K562 (cell line): ENCODE measurements around the gene B4GALNT4. TPM values are rescaled to one million over a fixed set of nuclear protein-coding genes. Genes with fewer than 3 reads are reported as not detected.
A peak's percentile ranks its signal among the peaks of the same experiment; 100 is the strongest.

Experiments
- ATAC-seq: fragments of 200-7000 bp; cut with Tn5 transposase; 3 replicates; pipeline ENCODE4 v1.9.1; 2020; ENCODE audit warnings: moderate library complexity
- BruUV-seq: library from RNA; stranded (reverse); fragments of 400-500 nt; replicated peaks from 2 replicates; lab custom pipeline; 2021; lab: Mats Ljungman, UMichigan
- CTCF ChIA-PET: fragments of 300-600 bp; formaldehyde crosslinking; extraction: SDS; loops from one replicate; lab custom pipeline; 2021; ENCODE audit warnings: low intra/inter-chr PET ratio; lab: Yijun Ruan, JAX
- POLR2A ChIA-PET: fragments of 300-600, 350-650 bp; sonication (Branson Sonifier 250); formaldehyde crosslinking; extraction: SDS; loops from one replicate; lab custom pipeline; 2021; ENCODE audit warnings: antibody characterized with exemption, inconsistent platforms; lab: Yijun Ruan, JAX
- DNase-seq, 4 experiments: peaks; one replicate each; pipeline versions ENCODE4 v3.0.0 to v3.0.0-alpha.2; 2011 to 2018; ENCODE audit warnings: low spot score in 3 of 4, mixed read lengths in 3 of 4; ENCODE audit errors: extremely low read depth in 1 of 4
- FAIRE-seq: peaks from 2 replicates; lab custom pipeline; 2011; peaks lifted over from hg19 to GRCh38; lab: Jason Lieb, UNC
- H2AFZ ChIP-seq: 2 replicates; pipeline ENCODE4 v1.6.0; 2011; ENCODE audit warnings: low read depth, low read length, control low read depth, inconsistent platforms
- H3K27ac ChIP-seq: fragments of 200-600 bp; 3 replicates; pipeline ENCODE4 v1.8.0; 2011; ENCODE audit warnings: low read depth, mild to moderate bottlenecking, control low read depth, inconsistent platforms, low read length, moderate library complexity, mixed read lengths; ENCODE audit errors: extremely low read depth
- H3K27me3 ChIP-seq, 2 experiments: fragments of 300-600 bp in 1 of 2; 2 replicates in 1 of 2; 3 replicates in 1 of 2; pipeline versions ENCODE4 v1.6.0 to v1.8.0; 2011; ENCODE audit warnings: inconsistent platforms in 2 of 2, low read length in 2 of 2, mild to moderate bottlenecking in 1 of 2, mixed read lengths in 1 of 2, moderate library complexity in 1 of 2; ENCODE audit not compliant: control insufficient read depth in 2 of 2, insufficient read depth in 2 of 2
- H3K36me3 ChIP-seq: fragments of 300-600 bp; 3 replicates; pipeline ENCODE4 v1.8.0; 2011; ENCODE audit warnings: mild to moderate bottlenecking, low read length, inconsistent platforms; ENCODE audit not compliant: control insufficient read depth, insufficient read depth
- H3K4me1 ChIP-seq, 2 experiments: fragments of 200-600 bp in 1 of 2; replicated peaks in 1 of 2; 2 replicates in 1 of 2; 3 replicates in 1 of 2; pipeline versions ENCODE4 v1.5.1 to v1.8.0; 2011; ENCODE audit warnings: inconsistent platforms in 2 of 2, low read length in 2 of 2, mild to moderate bottlenecking in 1 of 2, mixed read lengths in 1 of 2, moderate library complexity in 1 of 2; ENCODE audit not compliant: control insufficient read depth in 2 of 2, insufficient read depth in 2 of 2
- H3K4me2 ChIP-seq: 2 replicates; pipeline ENCODE4 v1.6.1; 2011; ENCODE audit warnings: low read length, control low read depth, inconsistent platforms, mixed read lengths; ENCODE audit not compliant: insufficient read depth
- H3K4me3 ChIP-seq: fragments of 200-600 bp; sonication (generic), shearing (Covaris generic); 2 replicates; pipeline ENCODE4 v1.5.1; 2016; ENCODE audit warnings: control low read depth, inconsistent platforms
- H3K79me2 ChIP-seq: fragments of 200-600 bp; 3 replicates; pipeline ENCODE4 v1.8.0; 2011; ENCODE audit warnings: low read length, inconsistent platforms; ENCODE audit not compliant: control insufficient read depth, insufficient read depth
- H3K9ac ChIP-seq, 2 experiments: 2 replicates each; pipeline versions ENCODE4 v1.6.0 to v1.6.1; 2011; ENCODE audit warnings: low read depth in 2 of 2, low read length in 2 of 2, control low read depth in 1 of 2, inconsistent platforms in 1 of 2, mild to moderate bottlenecking in 1 of 2, mixed read lengths in 1 of 2; ENCODE audit not compliant: insufficient read depth in 1 of 2
- H3K9me1 ChIP-seq: one replicate; pipeline ENCODE4 v1.6.0; 2011; ENCODE audit warnings: inconsistent platforms, mild to moderate bottlenecking, low read length, moderate library complexity; ENCODE audit not compliant: control insufficient read depth, insufficient read depth
- H3K9me3 ChIP-seq: replicated peaks from 2 replicates; pipeline ENCODE4 v1.5.1; 2011; ENCODE audit warnings: low read depth, low read length, inconsistent platforms; ENCODE audit not compliant: control insufficient read depth, insufficient read depth
- H4K20me1 ChIP-seq: replicated peaks from 2 replicates; pipeline ENCODE4 v1.6.1; 2011; ENCODE audit warnings: low read length, inconsistent platforms, mixed read lengths; ENCODE audit not compliant: control insufficient read depth, insufficient read depth
- BHLHE40 ChIP-seq: IDR thresholded peaks from 2 replicates; pipeline ENCODE4 v1.6.1; 2011; ENCODE audit warnings: low read length, improper control_type of control experiment
- MBD1 ChIP-seq: fragments of 250-450 bp; sonication (Bioruptor Pico); IDR thresholded peaks from 2 replicates; pipeline ENCODE4 v1.8.0; 2022; ENCODE audit warnings: inconsistent platforms
- ZNF146 ChIP-seq: IDR thresholded peaks from one replicate; pipeline ENCODE4 v1.6.1; 2018; ENCODE audit warnings: missing compliant biosample characterization; ENCODE audit not compliant: unreplicated experiment
- ZNF174 ChIP-seq: fragments of 250-450 bp; sonication (Bioruptor Pico); IDR thresholded peaks from 2 replicates; pipeline ENCODE4 v1.4.0; 2020; ENCODE audit warnings: mild to moderate bottlenecking
- WGBS: fragments of 100-300 bp; shearing (Covaris generic); methylation state at CpG from one replicate; pipeline ENCODE4 v1.1.6; 2016; ENCODE audit warnings: low coverage, mixed read lengths; ENCODE audit not compliant: insufficient coverage; ENCODE audit errors: missing lambda C conversion rate; 5-methylcytosine and 5-hydroxymethylcytosine counted together
- in situ Hi-C: fragments of 300-500 bp; cut with MboI; formaldehyde crosslinking; loops from 4 replicates; pipeline ENCODE4 v1.15.0; 2018; ENCODE audit warnings: inconsistent platforms, mixed read lengths
- intact Hi-C: fragments of 100-400 bp; cut with micrococcal nuclease; formaldehyde crosslinking; loops from 2 replicates; pipeline ENCODE4 v1.14.2; 2022
- polyA plus RNA-seq, 8 experiments: library from polyadenylated mRNA; depleted of rRNA in 4 of 8; stranded (reverse) in 5 of 8; unstranded in 3 of 8; fragments of >200 nt; fragmentation: Nextera tagmentation in 2 of 8; fragmentation: Illumina TruSeq in 1 of 8; extraction: Ambion mirVana in 2 of 8; extraction: Trizol in 1 of 8; gene quantifications; 2 replicates each; pipeline versions ENCODE4 v1.2.1 to v1.2.3, GENCODE V29; 2011 to 2014; ENCODE audit warnings: inconsistent platforms in 1 of 8, missing spikeins in 1 of 8
- total RNA-seq, 7 experiments: library from RNA; depleted of rRNA in 6 of 7; stranded (reverse); fragments of >200 nt in 6 of 7; fragmentation: Illumina TruSeq in 2 of 7; extraction: Trizol in 2 of 7; gene quantifications; 2 replicates each; pipeline versions ENCODE4 v1.2.1 to v1.2.3, GENCODE V29; 2011 to 2021; ENCODE audit warnings: low replicate concordance in 1 of 7

The B4GALNT4 gene
- total and polyA plus RNA-seq, 9 of the 15 experiments (the other 6 are each of a cell fraction or from before 2014, with no cell fraction given): 0.20 to 37.1 (median 10.8) TPM; not detected in 1

GRCh38 chr11:324156-324555, 45.1 kb upstream of the B4GALNT4 start:
- in situ Hi-C loops: no loop called here
- no peak for FAIRE-seq
- Histone ChIP-seq H3K4me3 (peak overlapping the region; percentile 28; the same call in 1 of the 2 replicates), H3K36me3 (no peaks in the 10 kb centered on the region), H3K27ac (peak overlapping the region; percentile 77), H3K79me2 (peaks cover 45% of the 10 kb centered on the region), H3K9me3 (no peaks in the 10 kb centered on the region), H3K4me1 (peaks cover 41 to 62% of the 10 kb centered on the region in 2 experiments), H3K9me1 (no peaks in the 10 kb centered on the region), H3K4me2 (peak overlapping the region; percentile 77), H4K20me1 (no peaks in the 10 kb centered on the region), H3K27me3 (no peaks in the 10 kb centered on the region), H3K9ac (peak overlapping the region; percentile 61 to 74; a peak in 3 of 4 replicates), H2AFZ (peak overlapping the region; percentile 86)
- ChIA-PET CTCF (no interaction called here), POLR2A (interaction anchor here (0.6 to 1.5 kb wide), 5 partner anchors 7 to 137 kb away, joined by 3 to 7 read pairs (median 3); no protein-coding TSS in a partner anchor)
- WGBS: 34% methylated on average over 10 of the region's 11 CpGs
- no TSS peak for BruUV-seq
- no peak for ATAC-seq
- intact Hi-C loops: no loop called here
- peak in 1 of 4 experiments; percentile 49 for DNase-seq
- 0 out of 2 replicates have a peak, but pooled peaks have one; percentile 36 for TF ChIP-seq MBD1 (CRISPR knock-in tag)
- TF ChIP-seq ZNF146 (CRISPR knock-in tag): no peak
- TF ChIP-seq BHLHE40: no peak
- no peak for TF ChIP-seq ZNF174 (CRISPR knock-in tag)
